Glutamatergic neuron (in vitro differentiated cells): ENCODE data around the gene TBL1XR1. TPM values are rescaled to one million over a fixed set of nuclear protein-coding genes. Genes with fewer than 3 reads are reported as not detected.
A peak's percentile ranks its signal among the peaks of the same experiment; 100 is the strongest.

Experiments
- DNase-seq: peaks from one replicate; pipeline ENCODE4 v3.0.0; 2022
- H3K27ac Mint-ChIP-seq: one replicate; pipeline ENCODE4 v1.8.0; 2020; ENCODE audit warnings: mild to moderate bottlenecking, mixed read lengths, inconsistent platforms; ENCODE audit not compliant: unreplicated experiment
- H3K27me3 Mint-ChIP-seq: one replicate; pipeline ENCODE4 v1.8.0; 2020; ENCODE audit warnings: mild to moderate bottlenecking, moderate library complexity, mixed read lengths, inconsistent platforms; ENCODE audit not compliant: unreplicated experiment
- H3K36me3 Mint-ChIP-seq: one replicate; pipeline ENCODE4 v1.8.0; 2020; ENCODE audit warnings: mild to moderate bottlenecking, mixed read lengths, inconsistent platforms; ENCODE audit not compliant: unreplicated experiment
- H3K4me1 Mint-ChIP-seq: one replicate; pipeline ENCODE4 v1.8.0; 2020; ENCODE audit warnings: mild to moderate bottlenecking, low read depth, mixed read lengths, inconsistent platforms; ENCODE audit not compliant: unreplicated experiment
- H3K4me3 Mint-ChIP-seq: one replicate; pipeline ENCODE4 v1.8.0; 2020; ENCODE audit warnings: mild to moderate bottlenecking, mixed read lengths, inconsistent platforms; ENCODE audit not compliant: unreplicated experiment
- H3K9me3 Mint-ChIP-seq: one replicate; pipeline ENCODE4 v1.8.0; 2020; ENCODE audit warnings: mild to moderate bottlenecking, moderate library complexity, mixed read lengths, inconsistent platforms; ENCODE audit not compliant: unreplicated experiment
- total RNA-seq: library from RNA; stranded (reverse); fragmentation: NEBNext Ultra II Directional; extraction: Animal tissue kit (Norgen Biotek cat#: 25700); gene quantifications from one replicate; pipeline ENCODE4 v1.2.1, GENCODE V29; 2021; ENCODE audit not compliant: unreplicated experiment
- TF ChIP-seq, protein P1 (sequence below): fragments of 200-600 bp; sonication (generic); IDR thresholded peaks from one replicate; pipeline ENCODE4 v1.5.0; 2021; ENCODE audit not compliant: partially characterized antibody, unreplicated experiment

The TBL1XR1 gene
- total RNA-seq, 1 donor from 2014 or later = 101 TPM

DNA sequence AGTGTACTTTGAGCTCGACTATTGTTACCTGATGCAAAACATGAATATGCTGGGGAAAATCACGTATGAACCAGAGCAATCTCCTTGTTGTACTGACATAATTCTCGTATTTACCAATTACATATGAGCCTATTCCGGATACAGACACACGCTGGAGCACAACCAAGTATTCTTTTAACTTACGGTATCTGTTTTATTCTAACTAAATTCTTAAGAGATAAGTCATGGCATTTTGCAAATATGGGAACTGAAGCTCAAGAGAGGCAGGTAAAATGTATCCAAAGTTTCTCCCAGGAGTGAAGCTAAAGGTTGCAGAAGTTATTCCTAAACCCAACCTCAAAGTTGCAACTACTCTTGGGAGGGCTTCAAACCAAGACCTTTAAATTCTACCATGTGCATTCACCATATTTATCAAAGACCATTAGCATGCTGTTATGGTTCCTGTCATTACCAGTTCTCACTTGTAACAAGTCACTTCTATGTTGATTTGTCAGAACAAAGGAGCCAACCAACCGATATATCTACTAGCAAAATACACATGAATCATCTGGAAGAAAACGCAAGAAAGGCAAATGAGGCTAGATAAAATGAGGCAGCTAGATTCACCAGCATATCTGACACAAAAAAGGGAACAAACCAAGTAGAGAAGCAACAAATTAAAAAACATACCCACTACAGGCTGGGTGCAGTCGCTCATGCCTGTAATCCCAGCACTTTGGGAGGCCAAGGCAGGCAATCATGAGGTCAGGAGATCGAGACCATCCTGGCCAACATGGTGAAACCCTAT, 17.8 kb downstream of the TBL1XR1 start:
- TF ChIP-seq, protein P1, sequence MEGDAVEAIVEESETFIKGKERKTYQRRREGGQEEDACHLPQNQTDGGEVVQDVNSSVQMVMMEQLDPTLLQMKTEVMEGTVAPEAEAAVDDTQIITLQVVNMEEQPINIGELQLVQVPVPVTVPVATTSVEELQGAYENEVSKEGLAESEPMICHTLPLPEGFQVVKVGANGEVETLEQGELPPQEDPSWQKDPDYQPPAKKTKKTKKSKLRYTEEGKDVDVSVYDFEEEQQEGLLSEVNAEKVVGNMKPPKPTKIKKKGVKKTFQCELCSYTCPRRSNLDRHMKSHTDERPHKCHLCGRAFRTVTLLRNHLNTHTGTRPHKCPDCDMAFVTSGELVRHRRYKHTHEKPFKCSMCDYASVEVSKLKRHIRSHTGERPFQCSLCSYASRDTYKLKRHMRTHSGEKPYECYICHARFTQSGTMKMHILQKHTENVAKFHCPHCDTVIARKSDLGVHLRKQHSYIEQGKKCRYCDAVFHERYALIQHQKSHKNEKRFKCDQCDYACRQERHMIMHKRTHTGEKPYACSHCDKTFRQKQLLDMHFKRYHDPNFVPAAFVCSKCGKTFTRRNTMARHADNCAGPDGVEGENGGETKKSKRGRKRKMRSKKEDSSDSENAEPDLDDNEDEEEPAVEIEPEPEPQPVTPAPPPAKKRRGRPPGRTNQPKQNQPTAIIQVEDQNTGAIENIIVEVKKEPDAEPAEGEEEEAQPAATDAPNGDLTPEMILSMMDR = no peak
- H3K27ac Mint-ChIP-seq = no peak overlapping the region
- no peaks in the 10 kb centered on the region for H3K27me3 Mint-ChIP-seq
- peaks cover 12% of the 10 kb centered on the region for H3K4me1 Mint-ChIP-seq
- peaks cover 4% of the 10 kb centered on the region for H3K36me3 Mint-ChIP-seq
- DNase-seq = no peak
- H3K4me3 Mint-ChIP-seq = no peak overlapping the region
- peaks cover 6% of the 10 kb centered on the region for H3K9me3 Mint-ChIP-seq

DNA sequence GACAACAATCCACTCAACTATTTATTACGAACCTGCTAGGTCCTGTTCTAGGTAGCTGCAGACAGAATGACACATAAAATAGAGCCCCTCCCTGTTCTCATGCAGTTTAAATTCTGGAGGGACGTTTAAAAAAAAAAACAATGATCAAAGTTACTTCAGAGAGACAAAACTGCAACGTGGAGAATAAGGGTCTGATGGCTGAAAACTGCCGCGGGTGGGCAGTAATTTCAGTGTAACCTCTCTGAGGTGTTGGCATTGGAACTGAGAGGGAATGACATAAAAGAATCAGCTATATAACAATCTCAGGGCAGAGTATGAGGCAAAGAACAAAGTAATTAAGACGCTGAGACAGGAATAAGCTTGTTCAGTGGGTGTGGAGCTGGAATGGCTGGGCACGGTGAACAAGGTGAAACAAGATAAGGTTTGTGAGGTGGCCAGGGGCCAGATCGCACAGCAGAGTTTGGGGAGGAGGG, 19.5 kb downstream of the TBL1XR1 start:
- Mint-ChIP-seq H3K4me3 (no peak overlapping the region), H3K27me3 (no peaks in the 10 kb centered on the region), H3K27ac (no peak overlapping the region), H3K4me1 (peaks cover 18% of the 10 kb centered on the region), H3K9me3 (peaks cover 6% of the 10 kb centered on the region), H3K36me3 (peaks cover 4% of the 10 kb centered on the region)
- TF ChIP-seq, protein P1 = no peak
- DNase-seq = no peak

DNA sequence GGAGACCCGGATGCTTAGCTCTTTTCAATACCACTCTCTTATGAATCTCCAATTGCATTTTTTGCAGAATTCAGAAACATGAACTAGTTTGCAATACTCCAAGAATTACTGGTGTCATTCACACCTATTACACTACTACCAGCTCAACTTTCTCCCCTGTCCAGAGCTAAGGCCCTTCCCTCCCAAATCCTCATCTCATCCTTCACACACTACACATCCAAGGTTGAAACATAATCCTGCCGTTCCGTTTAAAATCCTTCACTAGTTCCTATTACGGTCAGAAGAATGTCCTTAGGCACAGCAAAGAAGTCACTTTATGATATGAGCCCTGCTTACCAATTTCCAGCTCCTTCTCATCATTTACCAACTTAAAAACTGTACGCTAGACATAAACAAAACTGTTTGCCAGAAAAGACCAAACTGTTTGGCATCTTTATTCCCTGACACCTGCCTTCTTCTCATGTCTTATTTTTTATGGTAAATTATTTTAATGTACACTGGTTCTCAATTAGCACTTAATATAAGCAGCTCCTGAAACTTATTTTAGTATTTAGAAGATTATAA, 22.6 kb downstream of the TBL1XR1 start:
- Mint-ChIP-seq H3K27ac (peak overlapping the region; percentile 11), H3K36me3 (no peaks in the 10 kb centered on the region), H3K27me3 (peaks cover 2% of the 10 kb centered on the region), H3K4me1 (peaks cover 19% of the 10 kb centered on the region), H3K4me3 (no peak overlapping the region), H3K9me3 (peaks cover 3% of the 10 kb centered on the region)
- DNase-seq = no peak
- TF ChIP-seq, protein P1 = no peak

DNA sequence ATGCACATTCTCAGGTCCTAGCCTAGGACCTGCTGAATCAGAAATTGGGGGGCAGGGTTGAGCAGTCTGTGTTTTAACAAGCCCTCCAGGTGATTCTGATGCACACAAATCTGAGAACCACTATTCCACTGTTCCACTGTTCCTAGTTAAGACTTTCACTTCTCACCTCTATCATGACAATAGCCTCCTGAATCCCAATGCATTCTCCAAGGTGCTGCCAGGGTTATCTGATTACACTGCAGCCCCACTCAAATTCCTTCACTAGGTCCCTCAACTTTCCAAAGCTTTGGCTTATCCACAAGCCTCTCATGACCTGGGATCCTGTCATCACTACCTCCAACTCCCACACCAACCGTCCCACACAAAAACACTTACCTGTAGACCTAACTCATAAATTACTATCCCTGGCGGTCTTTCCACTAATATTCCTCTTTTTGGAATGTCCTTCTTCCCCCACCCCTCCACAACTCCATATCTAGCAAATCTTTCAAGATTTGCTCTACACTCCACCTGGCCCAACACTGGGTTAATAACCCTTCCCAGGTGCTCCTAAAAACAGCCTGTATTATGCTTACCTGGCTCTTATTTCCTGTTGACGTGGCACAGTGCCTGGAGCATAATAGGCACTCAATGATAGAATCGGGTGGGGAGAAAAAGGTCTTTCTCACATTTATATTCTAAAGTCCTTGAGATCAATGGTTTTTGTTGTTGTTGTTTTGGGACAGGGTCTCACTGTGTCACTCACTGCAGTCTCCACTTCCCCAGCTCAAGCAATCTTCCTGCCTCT, 27.2 kb downstream of the TBL1XR1 start:
- DNase-seq = no peak
- no peak overlapping the region for H3K4me3 Mint-ChIP-seq
- H3K27ac Mint-ChIP-seq = no peak overlapping the region
- no peaks in the 10 kb centered on the region for H3K36me3 Mint-ChIP-seq
- peaks cover 2% of the 10 kb centered on the region for H3K27me3 Mint-ChIP-seq
- peaks cover 18% of the 10 kb centered on the region for H3K4me1 Mint-ChIP-seq
- H3K9me3 Mint-ChIP-seq = no peaks in the 10 kb centered on the region
- TF ChIP-seq, protein P1 = no peak
